ENCODE data around the gene GALR2.

Gene GALR2

DNA sequence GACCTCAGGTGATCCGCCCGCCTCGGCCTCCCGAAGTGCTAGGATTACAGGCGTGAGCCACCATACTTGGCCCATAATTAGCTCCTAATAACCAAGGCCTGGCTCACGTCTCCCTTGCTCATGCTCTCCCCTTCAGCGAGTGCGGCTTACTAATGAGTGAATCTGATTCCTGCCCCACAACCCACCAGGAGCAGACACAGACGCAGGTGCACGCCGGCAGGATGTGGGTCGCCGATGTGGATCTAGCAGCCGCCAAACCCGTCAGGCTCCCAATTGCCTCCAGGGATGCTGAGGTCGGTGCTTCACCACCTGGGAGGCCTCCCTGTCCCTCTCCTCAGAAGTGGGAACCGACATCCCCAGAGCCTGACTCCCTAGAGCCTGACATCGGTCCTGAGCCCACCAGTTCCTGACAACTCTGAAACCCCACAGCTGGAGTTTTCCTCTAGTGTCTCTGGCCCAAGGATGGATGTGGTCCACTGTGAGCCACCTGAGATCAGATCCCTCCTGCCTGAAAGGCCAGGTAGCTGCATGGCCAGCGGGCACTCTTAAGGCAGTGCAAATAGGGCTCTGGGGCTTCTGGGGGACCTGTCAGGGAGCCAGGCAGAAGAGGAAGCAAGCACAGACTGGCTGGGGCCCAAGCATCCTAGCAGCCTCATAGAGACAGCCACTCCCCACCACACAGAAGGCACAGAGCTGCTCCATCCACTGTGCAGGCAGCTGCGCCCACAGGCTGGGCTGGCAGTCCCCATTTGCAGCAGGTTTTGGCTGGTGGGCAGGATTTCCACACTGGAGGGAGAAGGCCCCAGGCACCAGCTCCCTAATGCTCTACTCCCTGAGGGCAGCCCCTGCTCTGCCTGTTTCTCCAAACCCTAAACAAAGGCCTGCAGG lies 18.2 kb downstream of the GALR2 start:
- TF ChIP-seq GATA2 (IDR thresholded peaks at IDR 0.05; ENCODE audit: low read depth, low read length) (no peak), GATA3 (IDR thresholded peaks at IDR 0.05; ENCODE audit: low read depth, low read length) (no peak)

DNA sequence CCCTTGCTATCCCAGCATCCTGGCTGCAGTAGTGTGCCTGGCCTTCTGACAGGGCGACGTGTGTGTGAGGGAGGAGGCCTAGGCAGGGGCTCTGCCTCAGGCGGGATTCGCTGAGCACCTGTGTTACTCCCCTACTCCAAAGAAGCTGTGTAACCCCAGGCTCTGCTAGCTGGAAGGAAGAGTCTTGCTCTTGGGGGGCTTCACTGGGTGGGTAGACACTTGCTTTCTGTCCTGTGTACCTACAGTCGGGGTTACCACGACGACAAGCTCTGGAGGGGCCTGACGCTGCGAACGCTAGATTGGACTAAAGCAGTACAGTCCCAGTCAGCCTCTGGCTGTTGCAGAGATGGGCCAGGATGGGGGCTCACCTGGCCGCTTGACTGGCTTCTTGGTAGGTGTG lies 19.5 kb downstream of the GALR2 start:
- TF ChIP-seq GATA3 (IDR thresholded peaks at IDR 0.05; ENCODE audit: low read depth, low read length) (no peak), GATA2 (IDR thresholded peaks at IDR 0.05; ENCODE audit: low read depth, low read length) (no peak)

DNA sequence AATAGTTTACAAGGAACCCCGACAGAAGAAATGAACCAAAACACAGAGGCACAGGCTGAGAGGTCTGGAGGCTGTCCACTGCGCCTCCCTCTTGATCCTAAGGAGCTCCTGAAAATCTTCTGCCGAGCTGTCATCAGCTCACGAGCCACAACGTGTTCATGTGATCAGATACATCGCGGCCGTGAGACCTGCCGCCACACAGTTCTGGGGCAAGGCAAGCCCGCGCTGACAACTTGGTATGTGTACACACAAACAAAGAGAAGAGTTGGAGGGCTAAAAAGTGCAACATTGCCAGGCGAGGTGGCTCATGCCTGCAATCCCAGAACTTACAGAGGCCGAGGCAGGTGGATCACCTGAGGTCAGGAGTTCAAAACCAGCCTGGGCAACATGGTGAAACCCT lies 21.4 kb downstream of the GALR2 start:
- TF ChIP-seq GATA2 (IDR thresholded peaks at IDR 0.05; ENCODE audit: low read depth, low read length) (no peak), GATA3 (IDR thresholded peaks at IDR 0.05; ENCODE audit: low read depth, low read length) (no peak)

DNA sequence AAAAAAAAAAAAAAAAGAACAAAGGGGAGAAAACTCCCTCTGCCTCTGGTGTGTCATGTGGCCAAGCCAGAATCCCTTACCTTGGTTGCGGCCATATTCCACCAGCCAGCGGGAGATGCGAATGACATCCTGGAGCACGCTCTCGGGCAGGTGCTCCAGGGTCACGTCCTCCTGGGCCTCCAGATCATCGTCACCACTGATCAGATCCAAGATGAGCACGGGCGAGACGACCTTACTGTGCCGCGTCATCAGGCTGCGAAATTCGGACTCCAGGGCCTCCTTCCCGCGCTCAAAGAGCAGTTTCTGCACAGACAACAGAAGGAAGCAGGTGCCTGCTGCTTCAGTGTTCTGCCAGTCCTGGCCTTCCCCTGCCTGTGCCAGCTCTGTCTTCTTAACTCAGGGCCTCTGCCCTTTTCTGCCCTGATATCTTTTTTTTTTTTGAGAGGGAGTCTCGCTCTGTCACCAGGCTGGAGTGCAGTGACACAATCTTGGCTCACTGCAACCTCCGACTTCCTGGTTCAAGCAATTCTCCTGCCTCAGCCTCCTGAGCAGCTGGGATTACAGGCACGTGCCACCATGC lies 23.2 kb downstream of the GALR2 start:
- TF ChIP-seq GATA2 (IDR thresholded peaks at IDR 0.05; ENCODE audit: low read depth, low read length): no peak
- no peak for TF ChIP-seq GATA3 (IDR thresholded peaks at IDR 0.05; ENCODE audit: low read depth, low read length)

DNA sequence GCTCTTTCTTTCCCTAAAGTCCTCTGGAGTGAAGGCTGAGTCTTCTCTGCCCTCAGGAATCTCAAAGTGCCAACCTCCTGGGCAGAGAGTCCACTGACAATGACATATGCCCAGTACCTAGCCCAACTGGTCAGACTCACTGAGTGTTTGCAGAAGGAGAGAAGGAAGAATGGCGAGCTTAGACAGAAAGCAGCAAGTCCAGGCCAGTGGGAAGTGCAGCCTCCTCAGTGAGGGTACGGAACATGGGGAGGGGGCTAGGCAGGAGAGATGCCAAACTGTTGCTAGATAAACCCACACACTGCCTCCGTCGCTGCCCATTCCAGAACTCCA lies 28.3 kb downstream of the GALR2 start:
- TF ChIP-seq GATA2 (IDR thresholded peaks at IDR 0.05; ENCODE audit: low read depth, low read length) (no peak), GATA3 (IDR thresholded peaks at IDR 0.05; ENCODE audit: low read depth, low read length) (no peak)

DNA sequence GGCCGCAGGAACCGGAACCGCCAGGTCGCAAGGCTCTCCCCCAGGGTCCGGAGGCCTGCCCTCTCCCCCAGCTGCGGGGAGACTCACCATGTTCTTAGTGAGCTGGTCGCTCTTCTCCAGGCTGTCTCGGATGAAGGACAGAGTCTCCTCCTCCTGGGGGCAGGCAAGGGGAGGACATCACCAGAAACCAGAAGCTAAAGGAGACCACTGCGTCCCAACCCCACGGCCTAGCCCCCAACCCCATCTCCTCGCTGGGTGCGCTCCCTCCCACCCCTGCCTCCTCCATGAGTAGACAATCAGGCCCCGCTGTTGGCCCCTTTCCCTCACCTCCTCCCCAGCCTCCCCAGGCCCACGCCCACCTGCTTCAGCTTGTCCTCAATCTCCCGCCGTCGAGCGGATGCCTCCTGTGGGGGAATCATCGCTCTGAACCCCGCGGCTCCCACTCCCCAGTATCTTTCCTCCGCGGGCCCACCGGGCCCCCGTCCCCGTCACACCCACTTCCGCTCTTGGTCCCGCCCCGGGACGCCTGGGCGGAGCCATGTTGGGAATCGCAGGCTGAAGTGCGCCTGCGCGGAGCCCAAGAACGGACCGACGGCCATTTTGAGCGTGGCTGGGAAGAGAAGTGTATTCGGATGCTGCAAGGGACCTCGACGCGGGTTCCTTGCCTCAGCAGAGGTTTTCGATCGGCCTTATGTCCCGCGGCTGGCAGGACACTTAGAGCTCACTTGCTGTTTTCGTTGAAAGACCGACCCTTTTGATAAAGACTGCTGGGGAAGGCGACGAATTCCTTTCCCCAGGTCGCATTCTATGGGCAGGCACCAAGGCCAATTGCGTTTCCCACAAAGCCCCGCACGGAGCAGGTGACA lies 28.9 kb downstream of the GALR2 start, which contains the start of gene EXOC7:
Gene EXOC7, minus strand, starts transcription at position 514 of the 866 bp plus-strand sequence. Its CDS starts 95 bp downstream, at position 419.
- TF ChIP-seq GATA2 (IDR thresholded peaks at IDR 0.05; ENCODE audit: low read depth, low read length) (no peak), GATA3 (IDR thresholded peaks at IDR 0.05; ENCODE audit: low read depth, low read length) (no peak)

DNA sequence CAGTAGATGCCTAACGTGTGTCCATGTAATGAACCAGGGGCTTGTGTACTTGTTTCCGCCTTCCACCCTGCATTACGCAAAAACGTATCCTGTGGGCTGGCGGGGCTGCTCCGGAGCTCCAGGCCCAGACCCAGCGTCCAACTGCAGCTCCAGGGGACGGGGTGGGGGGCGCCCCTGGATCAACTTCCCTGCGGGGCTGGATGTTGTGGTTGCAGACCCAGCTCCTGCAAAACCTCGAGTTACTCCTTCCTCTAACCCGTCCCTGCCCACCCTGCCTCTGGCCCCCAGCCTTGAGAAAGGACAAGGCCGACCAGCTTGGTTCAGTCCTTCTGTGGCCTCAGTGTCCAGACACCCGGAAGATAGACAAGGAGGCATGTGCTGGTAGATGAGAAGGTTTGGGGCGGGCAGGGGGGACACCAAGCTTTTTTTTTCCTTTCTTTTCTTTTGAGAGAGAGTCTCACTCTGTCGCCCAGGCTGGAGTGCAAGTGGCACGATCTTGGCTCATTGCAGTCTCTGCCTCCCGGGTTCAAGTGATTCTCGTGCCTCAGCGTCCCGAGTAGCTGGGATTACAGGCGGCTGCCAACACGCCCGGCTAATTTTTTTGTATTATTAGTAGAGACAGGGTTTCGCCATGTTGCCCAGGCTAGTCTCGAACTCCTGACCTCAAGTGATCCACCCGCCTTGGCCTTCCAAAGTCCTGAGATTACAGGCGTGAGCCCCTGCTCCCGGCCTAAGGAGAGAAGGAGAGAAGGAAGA lies 29.7 kb downstream of the GALR2 start:
- TF ChIP-seq GATA3 (IDR thresholded peaks at IDR 0.05; ENCODE audit: low read depth, low read length): no peak
- no peak for TF ChIP-seq GATA2 (IDR thresholded peaks at IDR 0.05; ENCODE audit: low read depth, low read length)

DNA sequence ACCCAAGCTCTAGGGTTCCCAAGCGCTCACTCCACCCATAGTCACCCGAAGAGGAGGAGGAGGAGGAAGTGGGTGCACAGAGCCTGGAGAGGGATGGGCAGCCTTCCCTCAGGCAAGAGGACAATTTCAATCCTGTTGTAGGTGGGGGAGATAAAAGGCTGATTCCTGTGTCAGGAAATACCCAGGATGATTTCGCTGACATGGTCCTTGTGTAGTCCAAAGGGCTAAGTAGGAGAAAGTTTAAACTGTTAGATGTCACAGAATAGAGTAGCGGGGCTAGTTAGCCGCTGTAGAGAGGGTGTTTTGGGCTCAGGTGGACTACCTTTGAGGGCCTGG lies 30.3 kb downstream of the GALR2 start:
- TF ChIP-seq GATA2 (IDR thresholded peaks at IDR 0.05; ENCODE audit: low read depth, low read length) (no peak), GATA3 (IDR thresholded peaks at IDR 0.05; ENCODE audit: low read depth, low read length) (no peak)

DNA sequence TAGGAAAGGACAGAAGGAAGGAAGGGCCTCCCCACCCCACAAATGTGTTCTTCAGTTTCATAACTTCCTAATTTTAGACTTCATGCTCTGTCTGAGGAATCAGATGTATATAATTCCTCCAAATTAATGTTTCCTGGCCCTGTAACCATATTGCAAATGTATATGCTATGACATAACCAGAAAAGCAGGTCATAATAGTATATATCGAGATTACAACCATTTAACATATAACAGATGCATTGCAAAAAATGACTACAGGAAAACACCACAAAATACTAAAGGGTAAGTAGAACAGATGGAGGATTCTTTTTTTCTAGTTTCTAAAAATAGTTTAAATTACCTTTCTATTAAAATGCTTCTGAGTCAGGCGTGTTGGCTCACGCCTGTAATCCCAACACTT lies 32.1 kb downstream of the GALR2 start:
- TF ChIP-seq GATA3 (IDR thresholded peaks at IDR 0.05; ENCODE audit: low read depth, low read length) (no peak), GATA2 (IDR thresholded peaks at IDR 0.05; ENCODE audit: low read depth, low read length) (no peak)

DNA sequence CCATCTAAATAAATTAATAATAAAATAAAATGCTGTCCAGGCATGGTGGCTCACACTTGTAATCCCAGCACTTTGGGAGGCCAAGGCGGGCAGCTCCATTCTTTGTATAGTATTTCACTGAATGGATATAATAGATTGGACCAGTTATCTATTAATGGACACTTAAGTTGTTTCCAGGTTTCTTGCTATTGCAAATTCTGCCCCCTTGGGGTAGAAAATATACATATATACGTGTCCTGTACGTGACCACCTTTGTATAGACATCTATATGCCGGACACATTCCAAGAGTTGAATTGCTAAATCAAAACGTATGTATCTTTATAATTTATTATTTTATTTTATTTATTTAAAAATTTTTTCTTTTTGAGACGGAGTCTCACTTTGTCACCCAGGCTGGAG lies 32.9 kb downstream of the GALR2 start:
- TF ChIP-seq GATA2 (IDR thresholded peaks at IDR 0.05; ENCODE audit: low read depth, low read length) (no peak), GATA3 (IDR thresholded peaks at IDR 0.05; ENCODE audit: low read depth, low read length) (no peak)

DNA sequence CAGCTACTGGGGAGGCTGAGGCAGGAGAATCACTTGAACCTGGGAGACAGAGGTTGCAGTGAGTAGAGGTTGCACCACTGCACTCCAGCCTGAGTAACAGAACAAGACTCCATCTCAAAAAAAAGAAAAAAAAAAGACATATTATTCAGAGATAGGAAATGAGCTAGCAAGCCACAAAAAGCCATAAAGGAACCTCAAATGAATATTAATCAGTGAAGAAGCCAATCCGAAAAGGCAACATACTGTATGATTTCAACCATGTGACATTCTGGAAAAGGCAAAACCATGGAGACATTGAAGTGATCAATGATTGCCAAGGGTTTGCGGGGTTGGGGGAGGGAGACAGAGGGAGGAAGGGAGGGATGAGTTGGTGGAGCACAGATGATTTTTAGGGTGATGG lies 37.4 kb downstream of the GALR2 start:
- no peak for TF ChIP-seq GATA3 (IDR thresholded peaks at IDR 0.05; ENCODE audit: low read depth, low read length)
- no peak for TF ChIP-seq GATA2 (IDR thresholded peaks at IDR 0.05; ENCODE audit: low read depth, low read length)

DNA sequence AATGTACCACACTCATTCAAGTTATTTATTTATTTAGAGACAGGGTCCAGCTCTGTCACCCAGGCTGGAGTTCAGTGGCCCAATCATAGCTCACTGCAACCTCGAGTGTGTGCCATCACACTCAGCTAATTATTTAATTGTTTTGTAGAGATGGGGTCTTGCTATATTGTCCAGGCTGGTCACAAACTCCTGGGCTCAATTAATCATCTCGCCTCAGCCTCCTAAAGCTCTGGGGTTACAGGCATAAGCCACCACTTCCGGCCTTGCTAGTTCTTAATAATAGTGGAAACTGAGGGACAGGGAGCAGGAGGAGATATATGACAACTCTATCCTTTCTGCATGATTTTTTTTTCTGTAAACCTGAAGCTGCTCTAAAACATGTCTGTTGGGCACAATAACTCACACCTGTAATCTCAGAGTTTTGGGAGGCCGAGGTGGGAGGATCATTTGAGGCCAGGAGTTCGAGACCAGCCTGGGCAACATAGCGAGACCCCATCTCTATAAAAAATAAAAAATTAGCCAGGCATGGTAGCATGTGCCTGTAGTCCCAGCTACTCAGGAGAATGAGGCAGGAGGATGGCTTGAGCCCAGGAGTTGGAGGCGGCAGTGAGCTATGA lies 40.7 kb downstream of the GALR2 start:
- TF ChIP-seq GATA3 (IDR thresholded peaks at IDR 0.05; ENCODE audit: low read depth, low read length): no peak
- TF ChIP-seq GATA2 (IDR thresholded peaks at IDR 0.05; ENCODE audit: low read depth, low read length): no peak

Measured in SH-SY5Y (cell line).